Measurements from ENCODE around the gene BTBD9.

DNA sequence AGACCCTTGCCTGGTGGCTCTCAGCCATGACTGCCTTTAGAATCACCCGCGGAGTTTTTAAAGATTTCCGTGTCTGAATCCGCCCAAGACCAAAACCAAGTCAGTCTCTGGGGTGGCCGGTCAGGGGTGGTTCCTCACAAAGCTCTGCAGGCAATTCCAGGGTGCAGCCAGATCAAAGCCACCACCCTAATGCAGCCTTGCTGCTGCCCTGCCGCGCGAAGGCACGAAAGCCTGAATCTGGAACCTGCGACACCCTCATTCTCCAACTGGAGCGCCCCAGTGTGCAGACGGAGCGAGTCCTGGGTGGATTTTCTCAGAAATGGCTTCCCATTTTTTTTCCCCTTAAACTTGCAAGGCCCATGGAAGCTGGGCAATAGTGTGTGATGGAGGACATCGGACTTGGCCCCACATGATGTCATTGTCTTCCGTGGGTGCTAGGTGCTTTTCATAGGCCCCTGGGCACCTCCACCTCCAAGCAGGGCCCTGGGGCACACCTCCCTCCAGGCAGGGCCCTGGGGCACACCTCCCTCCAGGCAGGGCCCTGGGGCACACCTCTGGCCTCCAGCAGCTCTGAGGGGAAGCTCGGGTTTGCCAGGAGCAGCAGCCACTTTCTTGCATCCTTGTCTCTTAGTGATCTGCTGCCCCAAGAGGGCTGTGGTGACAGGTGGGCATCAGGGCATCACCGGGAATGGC is 477.1 kb downstream of the BTBD9 start:
- TF ChIP-seq EZH2 (IDR thresholded peaks at IDR 0.05) (no peak), POLR2AphosphoS5 (IDR thresholded peaks at IDR 0.05; ENCODE audit: borderline replicate concordance, low read depth, low read length) (no peak)
